Measurements from ENCODE around the gene NDUFS7.
"Not testable (repeated sequence)": the region's sequence is repeated elsewhere in the genome, so short reads cannot be mapped to it uniquely, and the experiment has no call there.

The NDUFS7 gene

DNA sequence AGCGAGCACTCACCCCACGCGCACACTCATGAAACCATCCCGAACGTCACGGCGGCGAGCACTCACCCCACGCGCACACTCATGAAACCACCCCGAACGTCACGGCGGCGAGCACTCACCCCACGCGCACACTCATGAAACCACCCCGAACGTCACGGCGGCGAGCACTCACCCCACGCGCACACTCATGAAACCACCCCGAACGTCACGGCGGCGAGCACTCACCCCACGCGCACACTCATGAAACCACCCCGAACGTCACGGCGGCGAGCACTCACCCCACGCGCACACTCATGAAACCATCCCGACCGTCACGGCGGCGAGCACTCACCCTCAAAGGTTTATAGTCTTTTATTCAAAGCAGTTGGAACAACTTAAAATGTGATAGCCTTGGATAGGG is 36.4 kb downstream of the NDUFS7 start:
- not testable (repeated sequence) for DNase-seq

DNA sequence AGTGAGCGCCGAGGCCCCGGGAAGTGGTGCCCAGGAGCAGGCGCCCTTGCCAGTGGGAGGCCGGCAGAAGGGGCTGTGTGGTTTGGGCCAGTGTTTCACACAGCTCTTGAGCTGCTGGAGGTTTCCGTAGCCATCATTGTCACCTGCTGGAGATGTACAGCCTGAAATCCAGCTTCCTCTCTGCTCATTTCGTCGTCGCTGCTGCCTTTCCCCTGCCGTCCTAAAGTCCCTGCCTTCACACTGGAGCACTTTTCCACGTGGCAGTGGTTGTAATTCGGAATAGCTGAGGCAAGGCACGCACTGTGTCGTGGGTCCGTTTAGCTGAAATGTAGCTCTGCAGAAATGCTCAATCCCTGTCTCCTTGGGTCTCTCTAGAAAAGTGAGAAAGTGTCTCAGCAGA is 36.9 kb downstream of the NDUFS7 start:
- DNase-seq, result no peak

DNA sequence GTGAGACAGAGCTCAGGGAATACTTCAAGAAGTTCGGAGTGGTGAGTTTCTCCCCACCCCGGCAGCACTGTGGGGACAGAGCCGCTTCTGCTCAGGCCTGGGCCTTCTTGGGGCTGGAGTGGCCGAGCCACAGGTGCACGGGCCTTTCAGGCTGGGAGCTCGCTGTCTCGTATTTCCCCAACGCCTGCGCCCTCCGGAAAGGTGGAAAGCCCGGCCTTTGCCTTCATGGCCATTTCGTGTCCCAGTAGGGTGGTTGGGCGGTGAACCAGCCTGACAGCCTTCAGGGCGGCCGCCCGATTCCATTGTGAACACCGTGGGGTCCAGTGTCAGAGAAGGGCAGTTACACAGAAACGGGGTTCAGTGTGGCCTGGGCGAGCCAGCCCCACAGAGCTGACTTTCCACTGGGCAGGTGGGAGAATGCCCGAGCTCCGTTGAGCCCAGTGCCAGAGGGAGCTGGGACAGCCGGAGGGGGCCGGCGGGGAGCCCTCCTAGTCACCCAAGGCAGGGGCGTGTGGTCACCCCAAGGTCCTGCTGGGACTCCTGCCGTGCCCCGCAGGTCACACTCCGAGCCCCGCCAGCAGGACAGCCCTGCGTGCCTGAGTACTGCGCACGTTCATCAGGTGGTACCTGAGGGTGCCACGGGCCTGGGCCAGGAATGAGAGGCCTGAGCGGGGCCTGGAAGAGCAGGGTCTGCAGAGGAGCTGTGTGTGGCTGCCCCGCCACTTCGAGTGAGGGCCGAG is 37.7 kb downstream of the NDUFS7 start:
- no peak for DNase-seq

DNA sequence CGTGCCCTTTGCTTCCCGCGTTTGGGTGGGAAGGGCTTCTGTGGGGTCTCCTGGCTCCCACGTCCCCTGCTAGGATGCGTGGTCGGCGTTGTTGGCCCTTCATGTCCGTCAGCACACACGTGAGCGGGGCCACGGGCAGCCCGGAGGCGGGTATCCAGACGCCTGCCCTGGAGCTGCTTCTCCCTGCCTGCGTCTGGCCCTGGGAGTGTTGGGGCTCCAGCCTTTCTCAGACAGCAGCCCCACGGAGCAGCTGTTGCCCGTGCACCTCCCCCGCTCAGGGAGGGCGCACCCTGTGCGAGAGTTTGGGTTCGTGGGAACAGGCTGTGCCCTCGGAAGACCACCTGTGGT is 38.2 kb downstream of the NDUFS7 start:
- no peak for DNase-seq

DNA sequence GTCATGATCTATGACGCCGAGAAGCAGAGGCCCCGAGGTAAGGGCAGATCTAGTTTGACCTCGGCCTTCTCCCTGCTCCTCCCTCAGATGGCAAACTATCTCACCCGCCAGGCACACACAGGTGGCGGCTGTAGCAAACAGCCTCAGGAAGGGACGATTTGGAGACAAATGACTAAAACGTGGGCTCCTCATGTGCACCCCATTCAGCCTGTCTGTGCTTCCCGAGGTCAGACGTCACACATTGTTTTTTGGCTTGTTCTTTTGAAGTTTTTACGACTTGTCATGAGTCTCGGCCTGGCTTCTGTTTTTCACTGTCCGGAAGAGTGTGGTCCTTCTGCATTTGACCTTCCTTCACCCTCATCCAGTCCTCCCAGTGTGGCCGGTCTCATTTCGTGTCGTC is 38.7 kb downstream of the NDUFS7 start:
- DNase-seq, result no peak

DNA sequence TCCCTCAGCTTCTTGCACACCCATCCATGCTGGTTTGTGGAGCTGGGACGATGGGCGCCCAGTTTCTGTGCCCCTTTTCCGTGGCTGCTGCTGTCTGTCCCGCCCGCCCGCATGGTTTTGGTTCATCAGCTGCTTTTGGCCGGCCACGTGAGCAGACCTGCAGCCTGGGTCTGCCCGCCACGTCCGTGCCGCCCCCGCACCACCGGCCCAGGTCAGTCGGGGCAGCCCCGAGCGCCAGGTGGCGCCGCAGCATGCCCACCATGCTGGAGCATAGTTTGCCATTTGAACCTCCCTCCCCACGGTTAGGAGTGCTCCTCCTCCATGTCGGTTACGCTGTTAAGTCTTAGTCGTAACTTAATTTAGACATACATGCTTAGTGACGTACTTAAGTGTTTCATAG is 39.2 kb downstream of the NDUFS7 start:
- no peak for DNase-seq

DNA sequence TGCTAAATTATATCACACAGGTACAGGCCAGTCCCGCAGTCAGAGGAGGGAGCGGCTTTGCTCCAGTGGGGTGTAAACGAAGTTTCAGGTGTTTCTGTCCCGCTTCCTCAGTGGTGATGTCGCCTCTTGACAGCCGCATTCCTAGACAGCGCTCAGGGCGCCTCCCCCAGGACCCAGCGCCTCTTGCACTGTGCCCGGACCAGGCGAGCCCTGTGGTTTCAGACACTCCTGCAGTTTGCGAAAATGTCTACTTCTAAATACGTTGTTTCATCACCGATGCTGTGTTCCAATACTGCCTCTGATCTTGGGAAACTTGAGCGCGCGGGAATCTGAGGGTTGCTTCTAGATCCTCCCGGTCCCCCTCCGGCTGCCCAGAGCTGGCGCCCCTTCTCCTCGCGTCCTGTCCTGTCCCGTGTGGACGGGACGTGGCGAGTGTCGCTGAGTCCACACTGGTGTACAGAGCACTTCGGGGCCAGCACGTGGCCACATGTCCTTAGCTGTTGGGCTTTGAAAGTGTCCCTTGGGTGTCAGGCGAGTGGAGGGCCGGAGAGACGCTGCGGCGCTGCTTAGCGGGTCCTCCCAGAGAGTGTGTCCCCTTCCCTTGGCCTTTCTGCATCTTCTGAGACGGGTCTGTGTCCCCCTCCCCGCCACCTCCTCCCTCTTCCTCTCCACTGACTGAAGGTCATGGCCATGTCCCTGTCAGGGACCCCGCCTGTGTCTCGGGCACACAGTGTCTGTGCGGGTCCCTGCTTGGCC is 39.9 kb downstream of the NDUFS7 start:
- no peak for DNase-seq

DNA sequence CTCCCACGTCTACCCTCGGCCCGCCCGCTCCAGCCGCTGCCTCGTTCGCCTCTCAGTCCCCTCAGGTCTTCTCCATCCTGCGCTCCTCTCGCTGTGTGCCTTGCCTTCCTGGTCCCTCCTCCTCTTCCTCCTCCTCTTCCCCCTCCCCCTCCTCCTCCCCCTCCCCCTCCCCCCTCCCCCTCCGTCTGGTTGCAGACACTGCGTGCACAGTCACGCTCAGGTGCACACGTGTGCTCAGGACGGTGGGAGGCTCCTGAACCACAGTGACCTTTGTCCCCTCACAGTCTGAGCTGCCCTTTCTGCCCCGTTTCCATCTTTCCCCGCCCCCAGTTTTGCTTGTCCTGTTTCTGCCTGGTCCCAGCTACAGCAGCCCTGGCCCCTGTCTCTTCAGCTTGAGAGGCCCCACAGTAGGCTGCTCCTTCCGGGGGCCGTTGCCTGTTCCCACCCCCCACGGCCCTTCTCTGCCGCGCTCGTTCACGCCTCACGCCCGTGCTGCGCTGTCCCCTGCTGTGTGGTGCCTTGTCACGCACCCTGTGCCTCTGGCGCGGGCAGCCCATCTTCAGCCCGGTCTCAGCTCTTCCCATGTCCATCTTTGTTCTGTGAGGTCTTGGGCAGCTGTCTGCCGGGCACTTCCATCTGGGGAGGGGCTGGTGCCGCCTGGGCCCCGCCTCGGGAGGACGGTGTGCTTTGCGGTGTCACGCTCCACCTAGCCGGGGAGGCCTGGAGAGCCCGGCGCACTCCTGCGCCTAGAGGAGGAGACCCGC is 40.7 kb downstream of the NDUFS7 start:
- DNase-seq, result no peak

DNA sequence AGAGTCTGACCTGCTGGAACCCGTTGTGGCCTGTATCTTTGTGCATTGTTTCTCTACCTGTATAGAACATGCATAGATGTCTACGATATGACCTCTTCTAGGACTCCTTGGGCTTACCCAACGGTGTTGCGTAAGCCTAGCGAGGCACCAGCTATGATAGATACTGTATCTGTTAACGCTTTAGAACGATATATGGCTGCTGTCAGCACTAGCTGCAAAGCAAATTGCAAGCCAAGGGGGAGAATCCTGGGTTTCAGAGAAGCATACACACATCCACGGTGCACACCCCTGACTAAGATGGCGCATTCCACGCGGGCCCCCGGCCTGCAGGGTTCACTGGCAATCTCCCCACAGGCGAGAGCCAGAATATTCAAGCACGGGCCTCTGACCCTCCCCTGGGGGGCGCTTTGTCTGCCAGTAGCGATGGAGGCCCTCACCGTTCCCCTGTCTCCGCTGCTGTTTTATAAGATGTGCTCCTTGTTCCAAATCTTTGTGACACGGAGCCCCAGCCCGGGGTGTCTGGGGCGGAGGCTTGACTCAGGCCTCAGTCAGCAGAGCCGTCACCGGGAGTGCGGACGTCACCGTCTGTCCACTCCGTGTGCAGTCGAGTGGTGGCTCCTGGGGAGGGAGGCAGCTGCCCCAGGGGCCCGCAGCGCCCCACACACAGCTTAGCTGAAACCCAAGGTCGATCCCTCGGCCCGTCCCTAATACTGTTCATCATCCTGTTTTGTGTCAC is 41.6 kb downstream of the NDUFS7 start:
- no peak for DNase-seq

DNA sequence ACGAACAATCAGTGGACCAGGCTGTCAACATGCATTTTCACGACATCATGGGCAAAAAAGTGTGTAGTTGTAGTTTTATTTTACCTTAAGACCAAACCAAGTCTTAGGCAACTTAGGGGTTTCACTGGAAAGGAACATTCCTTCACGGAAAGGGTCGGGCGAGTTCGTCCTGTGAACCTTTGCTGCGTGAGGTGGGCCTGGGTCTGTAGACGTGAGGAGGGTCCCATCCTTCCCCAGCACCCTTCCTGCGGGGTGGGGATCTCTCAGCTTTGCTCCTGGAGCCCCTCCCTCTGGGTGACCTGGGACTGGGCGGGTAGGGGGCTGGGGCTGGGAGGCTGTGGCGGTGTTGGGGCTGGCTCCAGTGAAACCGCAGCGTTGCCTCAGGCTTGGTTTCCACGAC is 42.2 kb downstream of the NDUFS7 start:
- no peak for DNase-seq

DNA sequence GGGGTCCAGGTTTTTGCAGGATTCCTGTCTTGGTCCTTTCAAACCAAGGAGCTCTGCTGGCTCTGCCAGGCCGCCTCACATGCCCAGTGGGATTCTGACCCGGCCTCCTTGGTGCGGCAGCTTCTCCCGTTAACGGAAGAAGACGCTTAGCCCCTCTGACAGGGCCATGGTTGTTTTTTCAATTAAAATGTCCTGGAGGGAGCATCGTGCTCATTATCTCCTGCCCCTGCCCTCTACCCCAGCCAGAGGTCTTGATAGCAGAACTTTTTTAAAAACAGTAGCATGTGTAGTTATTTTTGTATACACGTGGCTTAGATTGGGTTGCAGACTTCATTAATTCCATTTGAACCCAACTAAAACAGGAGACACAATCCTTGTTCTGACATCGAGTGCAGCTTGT is 43.0 kb downstream of the NDUFS7 start:
- no peak for DNase-seq

DNA sequence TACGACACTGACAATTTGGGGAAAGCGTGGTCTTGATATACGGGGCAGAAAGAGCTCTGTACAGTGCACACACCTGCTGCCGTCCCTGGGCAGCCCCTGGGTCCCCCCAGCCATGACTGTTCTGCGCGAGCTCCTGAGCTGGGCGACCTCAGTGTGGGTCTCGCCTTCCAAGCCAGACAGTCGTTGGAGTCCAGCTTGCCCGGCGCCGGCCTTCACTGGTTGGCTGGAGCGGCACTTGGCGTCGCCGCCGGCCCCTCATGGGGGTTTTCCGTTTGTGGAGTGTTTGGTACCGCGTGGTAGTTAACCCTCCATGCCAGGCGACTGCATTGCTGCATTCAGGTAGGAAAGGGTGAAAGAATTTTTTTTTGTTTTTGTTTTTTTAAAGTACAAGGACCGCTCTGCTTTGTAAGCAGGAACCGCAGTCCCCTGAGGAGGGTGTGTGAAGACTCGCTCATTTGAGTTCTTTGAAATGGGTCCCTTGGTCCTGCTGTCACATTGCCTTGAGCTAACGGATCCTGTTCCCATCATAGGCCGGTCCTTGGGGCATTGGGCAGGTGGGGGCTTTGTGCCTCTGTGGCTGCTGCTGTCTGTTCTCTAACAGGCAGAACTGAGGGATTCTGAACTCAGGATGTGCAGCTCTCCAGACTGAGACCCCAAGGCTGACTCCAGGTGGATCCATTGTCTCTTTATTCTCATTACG is 43.7 kb downstream of the NDUFS7 start:
- no peak for DNase-seq

DNA sequence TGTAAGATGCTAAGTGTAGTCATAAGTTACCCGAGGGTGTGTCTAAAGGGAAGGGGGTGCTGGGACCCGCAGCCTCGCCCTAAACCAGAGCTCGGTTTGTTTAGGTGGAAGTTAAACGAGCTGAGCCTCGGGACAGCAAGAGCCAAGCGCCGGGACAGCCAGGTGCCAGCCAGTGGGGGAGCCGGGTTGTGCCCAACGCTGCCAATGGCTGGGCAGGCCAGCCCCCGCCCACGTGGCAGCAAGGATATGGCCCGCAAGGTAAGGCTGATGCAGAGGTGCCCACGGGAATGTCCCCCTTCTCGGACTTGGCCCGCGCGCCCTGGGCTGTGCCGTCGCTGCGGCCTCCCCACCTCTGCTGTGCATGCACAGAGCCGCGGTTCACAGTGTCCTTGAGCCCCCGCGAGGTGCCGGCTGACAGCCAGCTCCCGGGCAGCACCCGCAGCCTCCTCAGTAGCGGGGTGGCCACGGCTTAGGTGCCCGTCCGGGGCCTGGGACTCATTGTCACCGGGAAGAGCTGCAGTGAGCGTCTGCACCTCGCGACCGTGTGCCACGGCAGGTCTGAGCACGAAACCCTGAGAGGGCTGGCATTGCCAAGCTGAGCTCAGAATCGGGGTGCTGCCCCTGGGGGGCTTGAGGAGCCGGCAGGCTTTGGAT is 45.2 kb downstream of the NDUFS7 start:
- no peak for DNase-seq

DNA sequence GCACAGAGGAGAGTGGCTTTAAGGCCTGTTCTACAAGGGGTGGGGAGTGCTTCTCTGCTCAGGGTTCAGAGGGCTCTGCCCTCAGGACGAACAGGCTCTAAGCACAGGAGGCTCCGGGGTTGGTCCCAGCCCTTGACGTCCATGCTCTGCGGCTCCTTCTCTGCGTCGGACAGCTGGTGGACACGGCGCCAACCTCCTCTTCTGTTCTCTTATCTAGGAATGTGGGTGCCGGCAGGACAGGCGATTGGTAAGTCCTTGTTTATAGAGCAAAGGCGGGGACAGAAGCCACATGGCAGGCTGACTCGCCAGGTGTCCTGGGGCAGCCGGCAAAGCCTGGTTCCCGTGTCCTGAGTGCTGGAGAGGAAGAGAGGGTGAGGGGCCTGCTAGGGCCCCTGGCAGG is 46.0 kb downstream of the NDUFS7 start:
- DNase-seq, result no peak

DNA sequence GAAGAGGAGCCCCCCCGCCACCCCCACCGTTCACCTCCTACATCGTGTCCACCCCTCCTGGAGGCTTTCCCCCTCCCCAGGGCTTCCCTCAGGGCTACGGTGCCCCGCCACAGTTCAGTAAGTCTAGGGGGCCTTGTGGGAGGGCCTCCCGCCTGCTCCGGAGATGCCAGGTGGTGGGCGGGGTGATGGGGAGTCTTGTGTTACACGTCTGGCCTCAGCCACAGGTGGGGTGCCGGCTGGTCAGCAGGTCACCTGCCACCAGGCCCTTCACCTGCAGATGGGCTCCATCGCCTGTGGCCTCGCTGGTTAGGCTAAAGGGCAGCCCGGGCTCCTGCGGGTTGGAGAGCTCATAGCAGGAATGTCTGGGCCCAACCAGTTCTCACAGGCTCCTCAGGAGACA is 46.5 kb downstream of the NDUFS7 start:
- DNase-seq, result no peak

DNA sequence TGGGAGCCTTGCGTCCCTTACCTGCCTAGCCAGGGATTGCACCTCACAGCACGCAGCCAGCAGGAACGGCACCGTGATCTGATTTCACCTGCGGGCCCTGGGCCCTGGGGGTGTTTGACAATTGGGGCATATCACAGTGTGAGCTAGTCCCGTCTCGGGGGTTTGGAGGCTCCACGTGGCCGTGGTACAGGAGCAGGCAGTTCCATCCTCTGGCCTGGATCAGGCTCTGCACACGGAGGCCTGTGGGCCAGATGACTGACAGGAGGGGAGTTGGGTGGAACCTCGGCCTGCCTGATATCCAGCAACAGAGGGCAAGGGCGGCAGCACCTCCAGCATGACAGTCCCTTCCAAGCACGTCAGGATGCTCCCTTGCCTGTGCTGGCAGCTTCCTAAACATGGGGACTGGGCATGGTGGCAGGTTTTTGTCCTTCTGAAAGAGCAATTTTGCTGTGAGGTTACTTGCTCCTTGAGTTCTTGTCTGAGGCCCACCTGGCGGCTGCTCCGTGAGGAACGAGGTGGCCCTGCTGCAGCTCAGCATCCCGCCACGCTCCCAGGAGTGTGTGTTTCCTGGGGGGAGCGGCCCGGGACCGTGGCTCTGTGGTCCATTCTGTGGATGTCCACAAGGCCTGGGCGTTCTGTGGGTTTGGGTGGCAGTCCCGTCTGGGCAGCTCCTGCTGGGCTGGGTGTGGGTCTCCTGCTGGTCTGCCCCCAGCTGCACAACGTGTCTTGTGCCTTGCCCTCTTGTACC is 48.2 kb downstream of the NDUFS7 start:
- DNase-seq, result no peak

DNA sequence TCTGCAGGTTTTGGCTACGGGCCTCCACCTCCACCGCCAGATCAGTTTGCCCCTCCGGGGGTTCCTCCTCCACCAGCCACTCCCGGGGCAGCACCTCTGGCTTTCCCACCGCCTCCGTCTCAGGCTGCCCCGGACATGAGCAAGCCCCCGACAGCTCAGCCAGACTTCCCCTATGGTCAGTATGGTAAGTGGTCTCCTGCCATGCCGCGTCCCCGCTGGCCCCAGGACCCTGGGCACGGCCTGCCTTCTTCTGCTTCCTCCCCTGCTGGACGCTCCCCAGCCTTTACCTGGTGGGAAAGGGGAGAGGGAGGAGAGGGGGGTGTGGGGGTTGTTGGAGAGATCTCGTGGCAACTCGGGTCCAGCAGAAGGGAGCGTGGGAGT is 48.8 kb downstream of the NDUFS7 start:
- DNase-seq, result no peak

DNA sequence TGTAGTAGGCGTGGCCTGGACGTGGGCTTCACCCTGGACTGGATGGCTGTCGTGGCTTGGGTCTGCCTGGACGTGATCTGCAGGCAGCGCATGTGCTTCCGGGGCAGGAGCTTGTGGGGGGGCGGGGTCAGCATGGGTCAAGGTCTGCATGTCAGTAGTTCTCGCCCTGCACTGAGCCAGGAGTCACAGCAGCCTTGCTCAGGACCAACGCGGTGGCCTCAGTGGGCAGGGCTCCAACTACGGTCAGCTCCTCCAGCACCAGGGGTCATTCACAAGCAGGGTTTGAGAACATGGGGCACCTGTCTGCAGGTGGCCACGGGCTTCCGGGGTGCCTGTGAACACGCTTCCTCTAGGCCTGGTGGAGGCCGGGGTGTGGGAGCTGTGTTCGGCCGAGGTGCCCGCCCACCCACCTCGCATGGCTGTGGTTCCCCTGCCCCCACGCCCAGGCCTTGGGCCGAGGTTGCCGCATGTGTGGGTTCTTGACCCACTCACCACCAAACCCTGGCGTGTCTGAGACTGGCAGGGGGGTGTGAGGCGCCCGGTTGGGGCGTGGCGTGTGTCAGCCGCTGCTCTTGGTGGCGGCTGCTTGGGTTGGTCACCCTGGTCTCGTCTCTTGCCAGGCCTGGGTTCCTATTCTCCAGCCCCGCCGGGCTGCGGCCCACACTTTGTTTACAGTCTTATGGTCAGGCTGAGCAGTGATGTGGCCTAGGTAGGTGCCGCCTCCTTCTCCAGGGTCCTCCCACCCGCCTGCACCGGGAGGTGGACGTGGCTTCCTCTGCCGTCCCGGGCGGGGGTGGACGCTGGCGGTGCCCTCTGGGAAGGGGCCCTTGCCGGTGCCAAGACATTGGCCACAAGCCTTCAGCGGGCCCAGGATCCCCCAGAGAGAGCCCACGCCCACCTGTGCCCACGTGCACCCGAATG is 49.7 kb downstream of the NDUFS7 start:
- DNase-seq, result no peak

DNA sequence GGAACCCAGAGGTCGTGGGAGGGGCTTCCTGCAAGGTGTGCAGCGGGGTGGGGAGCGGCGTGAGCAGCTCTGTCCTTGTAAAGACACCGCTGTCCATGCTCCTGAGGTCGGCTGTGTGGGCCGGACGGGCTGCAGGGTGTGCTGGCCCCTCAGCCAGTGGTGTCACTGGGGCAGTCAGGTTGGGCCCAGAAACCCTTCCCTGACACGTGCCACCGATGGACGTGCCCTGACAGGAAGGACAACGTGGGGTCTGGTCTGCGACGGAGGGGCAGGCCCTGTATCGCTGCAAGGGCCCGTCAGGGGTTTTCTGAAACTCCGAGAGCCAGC is 50.3 kb downstream of the NDUFS7 start:
- DNase-seq, result no peak

DNA sequence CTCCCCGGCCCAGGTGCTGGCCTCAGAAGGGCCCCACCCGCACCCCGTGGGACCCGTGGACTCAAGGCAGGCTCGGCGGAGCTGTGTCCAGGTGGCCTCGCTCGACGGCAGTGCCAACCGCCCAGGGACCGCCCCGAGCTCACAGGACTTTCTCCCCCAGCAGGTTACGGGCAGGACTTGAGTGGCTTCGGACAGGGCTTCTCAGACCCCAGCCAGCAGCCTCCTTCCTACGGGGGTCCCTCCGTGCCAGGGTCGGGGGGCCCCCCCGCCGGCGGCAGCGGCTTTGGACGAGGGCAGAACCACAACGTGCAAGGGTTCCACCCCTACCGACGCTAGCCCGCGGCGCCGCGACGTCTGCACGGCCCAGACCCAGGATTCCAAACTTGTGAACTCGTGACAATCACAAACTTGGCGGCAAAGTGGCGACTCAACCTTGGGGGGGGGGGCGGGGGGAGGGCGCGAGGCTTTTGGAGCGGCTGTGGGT is 50.9 kb downstream of the NDUFS7 start:
- DNase-seq, result no peak

Measured in fibroblast of upper back skin (primary cell).